HG03060 (cell line): Measurements from ENCODE around the gene ASB5.
"Not testable (repeated sequence)": the region's sequence is repeated elsewhere in the genome, so short reads cannot be mapped to it uniquely, and the experiment has no call there.

Experiments
- ATAC-seq: cut with Tn5 transposase; IDR thresholded peaks from one replicate; pipeline ENCODE4 v1.9.1; 2021; ENCODE audit warnings: low read depth, moderate number of reproducible peaks; ENCODE audit not compliant: unreplicated experiment

Gene ASB5

DNA sequence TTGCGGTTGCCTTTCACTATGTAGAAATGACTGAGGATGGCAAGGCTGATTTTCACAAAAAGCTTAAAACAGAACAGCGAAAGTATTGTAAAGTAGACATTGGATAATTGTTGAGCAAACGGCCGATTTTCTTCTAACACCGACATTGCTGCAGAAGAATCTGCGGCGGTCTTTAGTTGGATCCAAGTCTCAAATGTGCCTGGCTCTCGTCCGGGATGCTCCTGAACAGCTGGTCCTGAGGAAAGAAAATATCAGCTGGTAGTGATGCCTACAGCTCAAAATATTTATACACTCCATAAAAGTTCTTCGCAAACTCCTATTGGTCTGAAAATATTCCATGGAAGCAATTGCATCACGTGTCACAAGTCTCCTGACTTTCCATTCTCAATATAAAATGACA, at the start of gene ASB5:
Gene ASB5 (minus strand): TSS at position 260 of the 400 bp plus-strand sequence. CDS start 114 bp downstream, at position 146.
- no peak for ATAC-seq

DNA sequence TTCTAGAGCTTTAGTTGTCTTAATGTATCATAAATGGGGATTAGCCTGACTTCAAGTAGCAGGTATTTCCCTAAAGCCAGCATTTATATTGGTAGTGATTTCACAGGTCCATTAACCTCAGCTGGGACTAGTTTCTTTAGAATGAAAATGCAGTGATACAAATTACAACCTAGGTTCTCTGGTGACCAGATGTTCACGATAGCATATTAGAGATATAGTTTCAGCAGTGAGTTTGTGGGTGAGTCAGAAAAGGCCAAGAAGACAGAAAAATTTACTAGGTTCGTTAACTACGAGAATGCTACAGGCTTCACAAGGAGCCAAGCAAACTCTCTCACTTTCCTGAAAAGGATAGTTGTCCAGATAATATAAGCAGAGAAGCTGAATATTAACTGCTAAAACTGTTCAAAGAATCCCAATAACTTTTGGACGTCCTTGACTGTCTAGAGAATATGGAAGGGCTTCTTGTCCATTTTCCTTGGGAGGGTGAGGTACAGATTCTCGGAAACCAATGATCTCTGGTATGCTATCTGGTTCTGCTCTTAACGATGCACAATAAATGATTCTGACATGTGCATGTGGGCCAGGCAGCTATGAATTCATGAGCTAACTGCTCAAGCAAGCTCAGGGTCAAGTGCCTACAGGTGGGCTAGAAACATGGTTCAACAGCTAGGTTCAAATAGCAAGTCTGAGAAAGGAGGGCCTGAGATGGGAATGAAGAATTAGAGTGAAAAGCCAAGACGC, 44.7 kb upstream of the ASB5 start:
- ATAC-seq, result no peak

DNA sequence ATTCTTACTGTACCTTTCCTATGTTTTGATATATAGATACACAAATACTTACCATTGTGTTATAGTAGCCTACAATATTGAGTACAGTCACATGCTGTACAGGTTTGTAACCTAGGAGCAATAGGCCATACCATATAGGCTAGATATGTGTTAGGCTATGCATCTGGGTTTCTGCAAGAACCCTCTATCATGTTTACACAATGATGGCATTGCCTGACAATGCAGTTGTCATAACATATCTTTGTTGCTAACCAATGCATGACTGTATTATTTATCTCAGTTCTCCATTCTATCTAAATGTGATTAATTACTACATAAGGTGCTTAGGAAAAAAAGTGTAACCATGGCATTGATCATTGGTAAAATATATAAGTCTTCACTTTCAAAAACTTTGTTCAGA, 40.8 kb upstream of the ASB5 start:
- ATAC-seq, result no peak

GRCh38 chr4:176309046-176309445, 40.0 kb upstream of the ASB5 start:
- ATAC-seq, result peak; percentile 95

DNA sequence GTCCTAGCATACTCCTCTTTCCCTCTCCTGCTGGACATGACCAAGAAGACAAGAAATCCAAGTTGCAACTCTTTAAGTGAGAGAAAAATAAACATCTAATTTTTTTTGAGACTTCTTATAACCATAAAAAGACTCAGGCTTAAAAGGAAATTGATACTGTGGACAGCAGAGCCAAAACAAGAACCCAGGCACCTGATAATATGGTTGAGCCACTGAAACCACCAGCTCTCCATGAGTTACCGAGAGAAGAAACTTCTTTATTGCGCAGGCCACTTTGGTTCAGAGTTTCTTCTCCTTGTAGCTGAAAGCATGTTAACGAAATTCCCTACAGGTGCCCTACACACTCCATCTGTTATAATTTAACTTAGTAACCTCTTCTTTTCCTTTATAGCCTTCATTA, 39.4 kb upstream of the ASB5 start:
- ATAC-seq, result no peak

- no peak for ATAC-seq
Measured at GRCh38 chr4:176307666-176307930, 38.6 kb upstream of the ASB5 start.

- ATAC-seq, result no peak
Measured at GRCh38 chr4:176306837-176307665, 38.0 kb upstream of the ASB5 start.

GRCh38 chr4:176303938-176304337, 34.9 kb upstream of the ASB5 start:
- no peak for ATAC-seq

DNA sequence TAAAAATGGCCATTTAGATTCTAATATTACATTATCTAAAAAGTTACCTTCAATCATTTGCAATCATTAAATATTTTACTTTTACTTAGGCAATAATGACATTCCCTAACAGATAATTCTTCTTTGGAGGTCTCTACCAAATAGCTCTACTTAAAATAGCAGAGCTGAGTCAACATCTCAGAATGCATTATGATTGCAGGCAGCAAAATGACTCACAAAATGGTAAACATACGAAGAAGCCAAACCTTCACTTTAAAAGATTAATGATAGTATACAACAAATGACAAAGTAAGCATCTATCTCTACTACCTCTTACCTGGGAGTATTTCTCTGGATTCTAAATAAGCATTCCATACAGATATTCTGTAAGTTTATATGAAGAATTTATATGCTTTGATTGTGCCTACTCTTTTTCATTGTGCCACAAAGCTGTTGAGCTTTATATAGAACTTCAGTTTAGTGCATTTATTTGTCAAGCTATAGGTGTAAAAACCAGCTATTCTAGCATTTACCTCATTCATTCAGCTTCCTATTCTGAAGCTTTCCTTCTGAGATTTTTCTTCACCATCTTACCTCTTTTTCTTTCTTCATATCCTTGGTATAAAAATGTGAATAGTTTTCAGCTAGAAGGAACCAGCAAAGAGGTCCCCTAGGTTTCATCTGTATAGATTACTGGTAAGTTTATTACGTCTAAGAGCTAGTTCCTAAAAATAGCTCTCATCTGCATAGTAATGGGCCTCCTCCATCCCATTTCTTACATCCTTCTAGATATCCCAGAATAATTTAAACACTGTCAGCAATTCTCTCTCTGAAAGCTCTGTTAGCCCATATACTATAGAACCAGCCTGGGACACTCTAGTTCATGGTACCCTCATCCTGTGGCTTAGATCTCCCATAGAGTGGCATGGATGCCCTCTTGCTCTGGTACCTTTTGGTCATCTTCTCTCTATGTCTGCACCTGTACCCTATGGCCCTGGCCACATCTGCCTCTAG, 33.6 kb upstream of the ASB5 start:
- no peak for ATAC-seq

- no peak for ATAC-seq
Measured at GRCh38 chr4:176300565-176300964, 31.5 kb upstream of the ASB5 start.

- no peak for ATAC-seq
Measured at GRCh38 chr4:176300036-176300435, 31.0 kb upstream of the ASB5 start.

GRCh38 chr4:176298664-176299063, 29.6 kb upstream of the ASB5 start:
- ATAC-seq, result no peak

GRCh38 chr4:176295907-176296306, 26.9 kb upstream of the ASB5 start:
- not testable (repeated sequence) for ATAC-seq

- no peak for ATAC-seq
Measured at GRCh38 chr4:176293660-176294059, 24.6 kb upstream of the ASB5 start.

DNA sequence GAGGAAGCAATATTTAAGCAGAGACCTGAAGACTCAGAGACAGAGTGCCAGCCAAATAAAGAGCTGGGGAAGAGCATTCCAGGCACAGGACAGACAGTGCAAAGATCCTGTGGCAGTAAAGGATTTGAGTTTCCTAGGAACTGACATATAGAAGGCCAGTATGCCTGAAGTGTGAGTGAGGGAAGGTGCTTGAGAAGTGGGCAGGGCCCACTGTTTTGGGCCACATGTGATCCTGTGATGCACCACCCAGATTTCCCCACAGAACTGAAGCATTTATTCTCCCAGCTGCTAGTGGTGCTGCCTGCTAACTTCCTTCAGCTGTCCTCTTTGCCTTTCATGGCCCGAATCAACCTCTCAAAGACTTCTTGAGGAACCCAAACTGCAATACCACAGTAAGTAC, 23.9 kb upstream of the ASB5 start:
- no peak for ATAC-seq

GRCh38 chr4:176291748-176292147, 22.7 kb upstream of the ASB5 start:
- ATAC-seq, result no peak

GRCh38 chr4:176290520-176290919, 21.5 kb upstream of the ASB5 start:
- ATAC-seq, result no peak

DNA sequence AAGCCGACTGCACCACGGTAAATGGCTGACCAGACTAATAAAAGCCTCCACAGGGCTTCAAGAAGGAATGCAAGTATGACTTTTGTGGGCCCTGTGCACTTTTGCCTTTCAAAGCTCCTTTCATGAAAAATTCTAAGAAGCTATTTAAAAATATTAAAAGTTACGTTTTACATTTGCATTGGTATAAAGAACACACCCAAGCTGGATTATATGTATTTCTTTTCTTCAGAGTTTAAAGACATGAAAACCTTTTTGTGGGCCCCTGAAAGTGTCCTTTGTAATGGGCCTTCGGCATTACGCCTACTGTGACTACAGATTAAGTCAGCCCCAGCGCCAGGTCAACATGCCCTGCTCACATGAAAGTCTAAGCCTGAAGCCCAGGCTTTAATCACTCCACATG, 20.5 kb upstream of the ASB5 start:
- no peak for ATAC-seq

DNA sequence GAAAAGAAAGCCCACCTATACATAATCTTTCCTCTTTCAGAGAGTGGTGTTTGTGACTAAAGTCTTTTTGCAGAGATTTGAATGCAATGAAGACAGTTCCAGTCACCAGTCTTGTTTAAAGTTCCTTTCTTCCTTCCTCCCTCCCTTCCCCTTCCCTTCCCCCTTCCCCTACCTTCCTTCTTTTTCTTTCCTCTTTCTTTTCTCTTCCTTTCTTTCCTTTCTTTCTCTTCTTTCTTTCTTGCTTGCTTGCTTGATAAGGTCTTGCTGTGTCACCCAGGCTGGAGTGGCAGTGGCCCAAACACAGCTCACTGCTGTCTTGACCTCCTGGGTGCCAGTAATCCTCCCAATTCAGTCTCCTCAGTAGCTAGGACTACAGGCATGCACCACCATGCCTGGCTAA, 19.0 kb upstream of the ASB5 start:
- no peak for ATAC-seq

- ATAC-seq, result no peak
Measured at GRCh38 chr4:176287546-176287945, 18.5 kb upstream of the ASB5 start.

DNA sequence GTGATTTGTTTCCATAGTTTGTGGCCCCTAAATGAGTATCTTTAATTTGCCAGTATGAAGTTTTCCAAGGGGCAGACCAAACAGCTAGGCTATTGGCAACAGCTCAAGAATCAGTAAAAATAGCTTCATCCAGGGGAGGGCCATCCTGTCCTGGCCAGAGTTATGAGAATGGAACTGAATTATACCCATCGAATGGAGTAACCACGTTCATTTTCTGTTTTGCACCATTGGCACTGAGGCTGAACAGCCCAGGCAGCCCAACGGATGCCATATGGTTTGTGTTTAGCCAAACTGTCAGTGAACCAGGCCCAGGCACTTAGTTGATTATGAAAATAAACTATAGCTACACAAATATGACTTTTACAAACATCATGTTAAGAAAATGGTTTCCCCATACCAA, 17.7 kb upstream of the ASB5 start:
- no peak for ATAC-seq
